K562 treated with DMSO at 1 percent for 4 hours (cell line): ENCODE measurements around the gene LY6G6D. TPM values are rescaled to one million over a fixed set of nuclear protein-coding genes. Genes with fewer than 3 reads are reported as not detected.

Experiments
- total RNA-seq: library from RNA; unstranded; fragments of 300-600 nt; gene quantifications from 2 replicates; pipeline ENCODE4 v1.2.3, GENCODE V29; 2022; ENCODE audit not compliant: insufficient read depth

LY6G6D gene
- total RNA-seq, 1 experiment from 2014 or later = not detected

Other genes starting within 250 kb of the LY6G6D start
- 20.6 and 25.7 TPM in 2 replicates for gene MICB, start 217.2 kb upstream of the LY6G6D start, total RNA-seq
- gene MCCD1, start 186.4 kb upstream of the LY6G6D start, total RNA-seq = not detected in 2 replicates
- gene DDX39B, start 173.3 kb upstream of the LY6G6D start, total RNA-seq = 175 and 204 TPM in 2 replicates
- not detected in 2 replicates for gene ATP6V1G2, start 168.7 kb upstream of the LY6G6D start, total RNA-seq
- 54.0 and 55.3 TPM in 2 replicates for gene NFKBIL1, start 167.7 kb upstream of the LY6G6D start, total RNA-seq
- gene LTA, start 143.1 kb upstream of the LY6G6D start, total RNA-seq = not detected in 2 replicates
- 0.39 TPM in 1 of 2 replicates, not detected in the other for gene TNF, start 139.8 kb upstream of the LY6G6D start, total RNA-seq
- gene LTB, start 132.9 kb upstream of the LY6G6D start, total RNA-seq = not detected in 2 replicates
- 8.0 and 9.8 TPM in 2 replicates for gene LST1, start 129.1 kb upstream of the LY6G6D start, total RNA-seq
- 1.7 TPM in 1 of 2 replicates, not detected in the other for gene NCR3, start 122.3 kb upstream of the LY6G6D start, total RNA-seq
- 26.7 and 27.1 TPM in 2 replicates for gene AIF1, start 100.1 kb upstream of the LY6G6D start, total RNA-seq
- gene PRRC2A, start 94.6 kb upstream of the LY6G6D start, total RNA-seq = 185 and 248 TPM in 2 replicates
- 380 and 409 TPM in 2 replicates for gene BAG6, start 62.7 kb upstream of the LY6G6D start, total RNA-seq
- 8.4 and 11.2 TPM in 2 replicates for gene APOM, start 59.5 kb upstream of the LY6G6D start, total RNA-seq
- 17.7 and 18.6 TPM in 2 replicates for gene C6orf47, start 54.6 kb upstream of the LY6G6D start, total RNA-seq
- 23.4 and 36.8 TPM in 2 replicates for gene GPANK1, start 50.4 kb upstream of the LY6G6D start, total RNA-seq
- 613 and 654 TPM in 2 replicates for gene CSNK2B, start 49.3 kb upstream of the LY6G6D start, total RNA-seq
- gene LY6G5B, start 45.4 kb upstream of the LY6G6D start, total RNA-seq = 5.0 and 12.4 TPM in 2 replicates
- gene LY6G5C, start 34.3 kb upstream of the LY6G6D start, total RNA-seq = 3.4 TPM in 1 of 2 replicates, not detected in the other
- 91.1 and 99.5 TPM in 2 replicates for gene ABHD16A, start 12.0 kb upstream of the LY6G6D start, total RNA-seq
- not detected in 2 replicates for gene LY6G6F, start 8.5 kb upstream of the LY6G6D start, total RNA-seq
- gene LY6G6C, start 6.4 kb downstream of the LY6G6D start, total RNA-seq = not detected in 2 replicates
- gene MPIG6B, start 8.0 kb downstream of the LY6G6D start, total RNA-seq = 0.51 TPM in 1 of 2 replicates, not detected in the other
- gene DDAH2, start 14.0 kb downstream of the LY6G6D start, total RNA-seq = 66.8 and 75.1 TPM in 2 replicates
- 1,213 and 1,370 TPM in 2 replicates for gene CLIC1, start 21.2 kb downstream of the LY6G6D start, total RNA-seq
- 22.0 and 30.3 TPM in 2 replicates for gene MSH5, start 24.7 kb downstream of the LY6G6D start, total RNA-seq
- gene SAPCD1, start 47.3 kb downstream of the LY6G6D start, total RNA-seq = 2.6 and 8.2 TPM in 2 replicates
- gene VWA7, start 62.0 kb downstream of the LY6G6D start, total RNA-seq = 5.4 and 5.6 TPM in 2 replicates
- 147 and 165 TPM in 2 replicates for gene VARS1, start 80.4 kb downstream of the LY6G6D start, total RNA-seq
- gene LSM2, start 91.6 kb downstream of the LY6G6D start, total RNA-seq = 139 and 155 TPM in 2 replicates
- gene HSPA1L, start 99.9 kb downstream of the LY6G6D start, total RNA-seq = 2.5 and 2.8 TPM in 2 replicates
- gene HSPA1A, start 100.2 kb downstream of the LY6G6D start, total RNA-seq = 641 and 912 TPM in 2 replicates
- 595 and 769 TPM in 2 replicates for gene HSPA1B, start 112.4 kb downstream of the LY6G6D start, total RNA-seq
- 232 TPM in 2 replicates for gene NEU1, start 147.5 kb downstream of the LY6G6D start, total RNA-seq
- 12.7 and 13.4 TPM in 2 replicates for gene SLC44A4, start 163.6 kb downstream of the LY6G6D start, total RNA-seq
- 61.5 and 78.2 TPM in 2 replicates for gene EHMT2, start 182.3 kb downstream of the LY6G6D start, total RNA-seq
- gene ZBTB12, start 186.7 kb downstream of the LY6G6D start, total RNA-seq = 6.4 and 10.3 TPM in 2 replicates
- 8.3 and 9.1 TPM in 2 replicates for gene C2, start 212.4 kb downstream of the LY6G6D start, total RNA-seq
- 3.8 TPM in 1 of 2 replicates, not detected in the other for gene CFB, start 230.7 kb downstream of the LY6G6D start, total RNA-seq
- gene NELFE, start 243.6 kb downstream of the LY6G6D start, total RNA-seq = 78.2 and 128 TPM in 2 replicates
- gene SKIC2, start 243.8 kb downstream of the LY6G6D start, total RNA-seq = 43.6 and 60.1 TPM in 2 replicates